ENCODE measurements around the gene SYTL3. TPM values are rescaled to one million over a fixed set of nuclear protein-coding genes. Genes with fewer than 3 reads are reported as not detected.

SYTL3 gene
- total RNA-seq, 4 donors from 2014 or later, result 1.8 to 5.7 (median 2.9) TPM

GRCh38 chr6:158808442-158808833 lies 158.6 kb downstream of the SYTL3 start:
- TF ChIP-seq, protein P1, sequence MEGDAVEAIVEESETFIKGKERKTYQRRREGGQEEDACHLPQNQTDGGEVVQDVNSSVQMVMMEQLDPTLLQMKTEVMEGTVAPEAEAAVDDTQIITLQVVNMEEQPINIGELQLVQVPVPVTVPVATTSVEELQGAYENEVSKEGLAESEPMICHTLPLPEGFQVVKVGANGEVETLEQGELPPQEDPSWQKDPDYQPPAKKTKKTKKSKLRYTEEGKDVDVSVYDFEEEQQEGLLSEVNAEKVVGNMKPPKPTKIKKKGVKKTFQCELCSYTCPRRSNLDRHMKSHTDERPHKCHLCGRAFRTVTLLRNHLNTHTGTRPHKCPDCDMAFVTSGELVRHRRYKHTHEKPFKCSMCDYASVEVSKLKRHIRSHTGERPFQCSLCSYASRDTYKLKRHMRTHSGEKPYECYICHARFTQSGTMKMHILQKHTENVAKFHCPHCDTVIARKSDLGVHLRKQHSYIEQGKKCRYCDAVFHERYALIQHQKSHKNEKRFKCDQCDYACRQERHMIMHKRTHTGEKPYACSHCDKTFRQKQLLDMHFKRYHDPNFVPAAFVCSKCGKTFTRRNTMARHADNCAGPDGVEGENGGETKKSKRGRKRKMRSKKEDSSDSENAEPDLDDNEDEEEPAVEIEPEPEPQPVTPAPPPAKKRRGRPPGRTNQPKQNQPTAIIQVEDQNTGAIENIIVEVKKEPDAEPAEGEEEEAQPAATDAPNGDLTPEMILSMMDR (IDR thresholded peaks at IDR 0.05), result no peak
- TF ChIP-seq POLR2A (IDR thresholded peaks at IDR 0.05), result no peak
- no peak overlapping the region for H3K4me3 ChIP-seq (ENCODE audit: low read depth, poor library complexity, severe bottlenecking)
- DNase-seq (ENCODE audit: low spot score in 2 of 2), result peak in 1 of 2 donors; percentile 50
- 65% methylated on average over 6 of the region's 6 CpGs for WGBS, 2 donors
- intact Hi-C loops (cut with DNase I; ENCODE audit: low total_unique reads), result no loop called here

GRCh38 chr6:158808941-158809678 lies 159.3 kb downstream of the SYTL3 start:
- no peak for TF ChIP-seq POLR2A (IDR thresholded peaks at IDR 0.05)
- TF ChIP-seq, protein P1 (IDR thresholded peaks at IDR 0.05), result no peak
- intact Hi-C loops (cut with DNase I; ENCODE audit: low total_unique reads), result no loop called here
- DNase-seq (ENCODE audit: low spot score in 2 of 2), result peak in 1 of 2 donors; percentile 62
- H3K4me3 ChIP-seq (ENCODE audit: low read depth, poor library complexity, severe bottlenecking), result no peak overlapping the region
- WGBS, 2 donors, result 57 to 60% methylated on average over 8 of the region's 8 CpGs

DNA sequence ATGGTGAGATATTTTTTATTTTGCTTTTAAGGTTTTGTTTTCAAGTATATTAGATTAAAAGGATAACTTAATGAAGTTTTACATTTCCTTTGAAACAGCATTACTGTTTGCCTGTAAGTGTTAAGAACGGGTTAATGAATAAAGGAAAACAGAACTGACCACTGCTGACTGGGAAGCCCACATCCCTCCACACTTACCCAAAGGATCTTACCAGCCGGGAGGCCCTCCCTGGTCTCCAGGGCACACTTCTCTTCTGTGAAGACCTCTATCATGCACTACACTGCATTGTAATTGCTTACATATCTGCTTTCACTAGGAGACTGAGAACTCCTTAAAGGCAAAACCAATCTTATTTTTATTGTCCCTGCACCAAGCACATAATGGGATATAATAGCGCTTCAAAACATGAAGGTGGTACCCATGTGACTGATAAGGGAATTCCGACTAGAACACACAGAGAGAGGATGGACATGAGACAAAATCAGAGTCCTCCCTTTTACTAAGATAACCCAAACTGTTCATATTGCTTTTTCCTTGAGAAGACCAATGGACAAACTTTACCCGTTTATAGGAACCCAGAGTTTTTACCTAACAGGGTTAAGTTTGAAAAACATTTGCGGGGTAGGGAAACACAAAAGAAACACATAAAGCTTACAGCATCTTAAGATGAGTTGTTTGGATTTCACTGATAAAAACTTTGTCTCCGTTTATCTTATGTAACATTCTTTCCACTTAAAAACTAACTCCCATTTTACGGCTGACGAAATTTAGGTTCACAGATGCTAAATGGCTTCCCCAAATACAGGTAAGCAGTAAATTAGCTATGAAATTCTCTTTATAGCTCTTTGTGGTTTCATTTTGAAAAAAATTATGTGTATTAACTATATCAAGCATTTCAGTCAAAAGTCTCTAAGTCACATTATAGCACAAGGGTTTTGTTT lies 160.6 kb downstream of the SYTL3 start:
- TF ChIP-seq POLR2A (IDR thresholded peaks at IDR 0.05), result no peak
- TF ChIP-seq, protein P1 (IDR thresholded peaks at IDR 0.05), result no peak
- intact Hi-C loops (cut with DNase I; ENCODE audit: low total_unique reads), result no loop called here
- DNase-seq (ENCODE audit: low spot score in 2 of 2), result no peak
- 67 to 71% methylated on average over 9 of the region's 9 CpGs for whole genome bisulfite sequencing, 2 donors
- H3K4me3 ChIP-seq (ENCODE audit: low read depth, poor library complexity, severe bottlenecking), result no peak overlapping the region

DNA sequence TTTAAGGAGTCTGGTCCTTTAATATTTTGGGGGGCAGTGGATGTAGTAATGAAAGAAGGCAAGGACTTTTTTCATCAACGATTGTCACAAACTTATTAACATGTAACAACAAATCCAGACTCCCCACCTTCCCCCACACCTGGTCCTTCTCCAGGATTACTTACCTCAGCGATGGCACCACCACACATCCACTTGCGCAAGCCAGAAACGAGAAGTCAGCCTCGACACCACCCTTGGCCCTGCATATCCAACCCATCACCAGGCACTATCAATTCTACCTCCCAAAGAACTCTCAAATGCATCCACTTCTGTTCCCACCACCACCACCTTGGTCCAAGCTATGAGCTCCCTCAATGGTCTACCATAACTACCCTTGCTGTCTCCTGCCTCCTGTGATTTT lies 162.8 kb downstream of the SYTL3 start:
- WGBS, 2 donors, result 49 to 54% methylated on average over 5 of the region's 5 CpGs
- intact Hi-C loops (cut with DNase I; ENCODE audit: low total_unique reads), result no loop called here
- no peak overlapping the region for H3K4me3 ChIP-seq (ENCODE audit: low read depth, poor library complexity, severe bottlenecking)
- TF ChIP-seq, protein P1 (IDR thresholded peaks at IDR 0.05), result no peak
- TF ChIP-seq POLR2A (IDR thresholded peaks at IDR 0.05), result no peak
- peak; percentile 49 to 82 for DNase-seq (ENCODE audit: low spot score in 2 of 2)

DNA sequence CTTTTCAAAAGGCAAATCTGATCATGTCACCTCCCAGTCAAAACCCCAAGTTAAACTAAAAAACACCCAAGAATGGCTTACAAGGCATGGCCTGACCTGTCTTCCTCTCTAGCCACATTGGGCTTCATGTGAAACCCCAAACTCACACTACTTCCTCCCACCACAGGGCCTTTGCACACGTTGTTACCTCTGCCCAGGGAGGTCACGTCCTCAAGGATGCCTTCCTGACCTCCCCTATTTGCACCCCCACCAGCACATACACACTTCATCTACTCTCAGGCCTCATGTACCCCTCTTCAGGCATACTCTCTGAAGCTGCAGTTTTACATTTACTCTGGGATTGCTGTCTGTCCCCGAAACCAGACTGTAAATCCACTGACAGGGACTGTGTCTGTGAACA lies 163.2 kb downstream of the SYTL3 start:
- WGBS, 2 donors, result 82 to 83% methylated on average over 3 of the region's 3 CpGs
- TF ChIP-seq, protein P1 (IDR thresholded peaks at IDR 0.05), result no peak
- TF ChIP-seq POLR2A (IDR thresholded peaks at IDR 0.05), result no peak
- peak in 1 of 2 donors; percentile 50 for DNase-seq (ENCODE audit: low spot score in 2 of 2)
- H3K4me3 ChIP-seq (ENCODE audit: low read depth, poor library complexity, severe bottlenecking), result no peak overlapping the region
- intact Hi-C loops (cut with DNase I; ENCODE audit: low total_unique reads), result no loop called here

Small RNA genes lying within 50 kb of the gene (microRNA-seq; reads per million reads assigned to microRNA genes)
- gene MIR3918 (ENCODE audit: borderline number of aligned reads in 1 of 2, borderline replicate concordance in 2 of 2) (0.68 to 2.8 reads per million in 2 donors), gene MIR7161 (ENCODE audit: borderline number of aligned reads in 1 of 2, borderline replicate concordance in 2 of 2) (0 reads per million in 2 donors)

Other genes starting within 250 kb of the SYTL3 start
- 10 to 100 TPM; 12.8 to 20.8 (median 17.2) TPM for gene TMEM181, start 90.0 kb upstream of the SYTL3 start, total RNA-seq
- 10 to 100 TPM; 27.0 to 48.6 (median 36.3) TPM for gene DYNLT1, start 5.3 kb upstream of the SYTL3 start, total RNA-seq
- gene EZR, start 169.3 kb downstream of the SYTL3 start, total RNA-seq, result 100 to 1,000 TPM; 200 to 235 (median 212) TPM

Measured in lower leg skin (tissue), 4 donors.